ENCODE data around the gene GRK2. TPM values are rescaled to one million over a fixed set of nuclear protein-coding genes. Genes with fewer than 3 reads are reported as not detected.
A peak's percentile ranks its signal among the peaks of the same experiment; 100 is the strongest.
"Not testable (repeated sequence)": the region's sequence is repeated elsewhere in the genome, so short reads cannot be mapped to it uniquely, and the experiment has no call there.

GRK2 gene
- total RNA-seq, 1 donor from 2014 or later = 101 TPM

DNA sequence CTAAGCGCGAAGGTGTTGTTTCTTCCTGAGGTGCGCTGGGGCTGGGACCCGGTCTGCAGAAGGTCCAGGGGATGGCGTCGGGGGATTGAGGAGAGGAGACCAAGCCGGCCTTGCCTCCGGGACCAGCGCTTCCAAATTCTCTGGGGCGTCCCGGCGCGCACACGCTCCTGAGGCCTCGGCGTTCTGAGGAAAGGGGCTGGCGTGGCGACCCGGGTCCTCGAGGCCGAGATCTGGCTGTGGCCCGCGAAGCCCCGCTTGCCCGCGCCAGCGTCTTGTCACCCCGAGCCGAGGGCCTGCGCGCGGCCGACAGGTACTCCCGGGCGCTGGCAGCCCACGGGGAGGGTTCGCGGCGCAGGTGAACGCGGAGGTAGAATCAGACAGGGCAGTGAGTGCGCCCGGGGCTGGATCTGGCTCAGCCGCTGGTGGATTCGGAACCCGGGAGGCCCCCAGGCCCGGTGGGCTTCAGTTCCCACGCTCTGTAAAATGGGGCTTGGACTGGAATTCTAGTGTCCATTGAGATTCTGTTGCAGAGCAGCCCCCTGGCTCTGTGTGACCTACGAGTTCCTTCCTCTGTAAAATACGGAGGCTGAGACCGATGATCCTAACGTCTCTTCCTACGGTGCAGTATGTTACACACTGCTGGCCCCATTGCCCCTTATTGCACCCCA is 51.7 kb downstream of the GRK2 start:
- H3K27me3 ChIP-seq (ENCODE audit: low read depth) = no peaks in the 10 kb centered on the region
- peak overlapping the region; percentile 95 for H3K4me3 ChIP-seq
- H3K9me3 ChIP-seq = no peaks in the 10 kb centered on the region
- peak overlapping the region; percentile 96 for H3K27ac ChIP-seq
- intact Hi-C loops (cut with DNase I) = loop anchor here (10.0 kb wide), 1 partner anchor 53 kb away; the partner anchor contains the start of gene GRK2
- peak; percentile 51 to 69 for ATAC-seq
- peaks cover 23% of the 10 kb centered on the region for H3K4me1 ChIP-seq
- TF ChIP-seq, protein P1, sequence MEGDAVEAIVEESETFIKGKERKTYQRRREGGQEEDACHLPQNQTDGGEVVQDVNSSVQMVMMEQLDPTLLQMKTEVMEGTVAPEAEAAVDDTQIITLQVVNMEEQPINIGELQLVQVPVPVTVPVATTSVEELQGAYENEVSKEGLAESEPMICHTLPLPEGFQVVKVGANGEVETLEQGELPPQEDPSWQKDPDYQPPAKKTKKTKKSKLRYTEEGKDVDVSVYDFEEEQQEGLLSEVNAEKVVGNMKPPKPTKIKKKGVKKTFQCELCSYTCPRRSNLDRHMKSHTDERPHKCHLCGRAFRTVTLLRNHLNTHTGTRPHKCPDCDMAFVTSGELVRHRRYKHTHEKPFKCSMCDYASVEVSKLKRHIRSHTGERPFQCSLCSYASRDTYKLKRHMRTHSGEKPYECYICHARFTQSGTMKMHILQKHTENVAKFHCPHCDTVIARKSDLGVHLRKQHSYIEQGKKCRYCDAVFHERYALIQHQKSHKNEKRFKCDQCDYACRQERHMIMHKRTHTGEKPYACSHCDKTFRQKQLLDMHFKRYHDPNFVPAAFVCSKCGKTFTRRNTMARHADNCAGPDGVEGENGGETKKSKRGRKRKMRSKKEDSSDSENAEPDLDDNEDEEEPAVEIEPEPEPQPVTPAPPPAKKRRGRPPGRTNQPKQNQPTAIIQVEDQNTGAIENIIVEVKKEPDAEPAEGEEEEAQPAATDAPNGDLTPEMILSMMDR (IDR thresholded peaks at IDR 0.05) = no peak
- no peaks in the 10 kb centered on the region for H3K36me3 ChIP-seq
- DNase-seq = peak; percentile 71

DNA sequence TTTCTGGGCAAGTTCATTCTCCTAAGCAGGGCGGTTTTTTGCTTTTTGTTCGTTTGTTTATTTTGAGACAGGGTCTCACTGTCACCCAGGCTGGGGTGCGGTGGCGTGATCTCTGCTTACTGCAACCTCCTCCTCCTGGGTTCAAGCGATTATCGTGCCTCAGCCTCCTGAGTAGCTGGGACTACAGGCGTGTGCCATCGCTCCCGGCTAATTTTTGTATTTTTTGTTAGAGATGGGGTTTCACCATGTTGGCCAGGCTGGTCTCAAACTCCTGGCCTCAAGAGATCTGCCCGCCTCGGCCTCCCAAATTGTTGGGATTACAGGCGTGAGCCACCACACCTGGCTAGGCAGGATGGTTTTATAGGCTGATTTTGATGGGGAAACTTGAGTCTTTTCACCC is 52.6 kb downstream of the GRK2 start:
- H3K27ac ChIP-seq; H3K36me3 ChIP-seq; H3K27me3 ChIP-seq (ENCODE audit: low read depth); DNase-seq; ATAC-seq; H3K9me3 ChIP-seq: not testable (repeated sequence)
- H3K4me1 ChIP-seq = peaks cover 17% of the 10 kb centered on the region
- intact Hi-C loops (cut with DNase I) = loop anchor here (10.0 kb wide), 1 partner anchor 54 kb away; the partner anchor contains the start of gene GRK2
- peak overlapping the region; percentile 95 for H3K4me3 ChIP-seq

DNA sequence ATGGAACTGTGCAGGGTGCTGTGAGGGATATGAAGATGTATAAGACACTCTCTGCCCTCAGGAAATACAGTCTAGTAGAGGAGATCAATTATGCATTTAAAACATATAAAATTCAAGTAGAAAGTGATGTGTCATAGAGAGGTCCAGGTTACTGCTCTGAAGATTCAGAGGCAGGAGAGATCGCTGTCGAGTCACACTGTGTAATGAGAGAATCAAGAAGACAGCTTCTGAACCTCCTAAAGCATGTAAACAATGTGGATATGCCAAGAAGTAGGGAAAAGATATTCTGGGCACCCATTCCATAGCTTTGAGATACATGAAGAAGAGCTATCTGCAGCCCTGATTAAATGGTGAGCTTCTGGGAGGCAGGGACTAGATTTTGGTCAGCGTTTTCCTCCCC is 53.7 kb downstream of the GRK2 start:
- Histone ChIP-seq H3K27me3 (ENCODE audit: low read depth) (no peaks in the 10 kb centered on the region), H3K4me1 (peaks cover 17% of the 10 kb centered on the region), H3K36me3 (no peaks in the 10 kb centered on the region), H3K9me3 (no peaks in the 10 kb centered on the region), H3K4me3 (no peak overlapping the region), H3K27ac (no peak overlapping the region)
- ATAC-seq (no peak), DNase-seq (no peak)
- TF ChIP-seq, protein P1 (IDR thresholded peaks at IDR 0.05) = no peak
- intact Hi-C loops (cut with DNase I) = no loop called here

DNA sequence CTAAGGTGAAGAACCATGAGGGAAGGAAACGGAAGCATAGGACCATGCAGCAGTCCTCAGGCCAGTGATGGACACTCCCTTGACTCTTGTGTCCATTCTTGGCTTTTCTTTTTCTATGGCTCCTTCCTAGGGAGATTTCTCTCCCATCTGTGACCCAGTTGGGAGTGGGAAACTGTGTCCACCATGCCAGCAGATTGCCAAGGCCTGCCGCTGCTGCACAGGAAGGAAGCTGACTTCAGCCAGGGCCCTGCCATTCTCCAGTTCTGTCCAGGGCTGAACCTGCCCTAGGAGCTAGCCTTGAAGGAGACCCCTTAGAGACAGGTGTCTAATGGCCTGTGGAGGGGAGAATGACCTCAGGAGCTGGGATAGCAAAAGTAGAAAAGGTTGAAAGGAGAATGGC is 54.4 kb downstream of the GRK2 start:
- intact Hi-C loops (cut with DNase I) = no loop called here
- no peak overlapping the region for H3K27ac ChIP-seq
- no peak for ATAC-seq
- no peak overlapping the region for H3K4me3 ChIP-seq
- no peak for DNase-seq
- H3K27me3 ChIP-seq (ENCODE audit: low read depth) = no peaks in the 10 kb centered on the region
- TF ChIP-seq, protein P1 (IDR thresholded peaks at IDR 0.05) = no peak
- H3K4me1 ChIP-seq = peaks cover 17% of the 10 kb centered on the region
- no peaks in the 10 kb centered on the region for H3K36me3 ChIP-seq
- H3K9me3 ChIP-seq = no peaks in the 10 kb centered on the region

DNA sequence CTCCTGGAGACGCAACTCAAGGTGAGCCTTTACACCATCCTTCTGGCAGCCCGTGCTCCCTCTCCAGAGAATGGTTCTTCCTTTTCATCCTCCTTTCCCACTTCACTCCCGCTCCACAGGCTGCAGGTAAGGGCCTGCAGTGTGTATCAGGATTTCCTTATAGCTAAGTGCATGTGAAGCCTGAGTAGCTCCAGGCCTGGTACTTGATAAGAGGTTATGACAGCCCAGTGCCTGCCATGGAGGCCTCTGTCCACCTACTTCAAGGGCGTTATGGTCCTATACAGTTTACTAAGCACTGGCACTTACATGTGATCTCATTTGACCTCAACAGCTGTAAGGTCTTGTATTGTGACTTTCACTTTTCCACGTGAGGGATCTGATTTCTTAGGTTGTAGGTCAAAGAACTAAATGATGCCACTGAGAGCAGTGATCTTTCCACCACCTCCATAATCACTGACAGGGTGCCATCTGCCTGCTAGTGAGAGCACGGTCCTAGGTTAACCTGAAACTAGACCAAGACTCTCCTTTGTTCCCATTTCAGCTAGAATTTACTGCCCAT is 55.1 kb downstream of the GRK2 start:
- no peak for ATAC-seq
- no peak for DNase-seq

DNA sequence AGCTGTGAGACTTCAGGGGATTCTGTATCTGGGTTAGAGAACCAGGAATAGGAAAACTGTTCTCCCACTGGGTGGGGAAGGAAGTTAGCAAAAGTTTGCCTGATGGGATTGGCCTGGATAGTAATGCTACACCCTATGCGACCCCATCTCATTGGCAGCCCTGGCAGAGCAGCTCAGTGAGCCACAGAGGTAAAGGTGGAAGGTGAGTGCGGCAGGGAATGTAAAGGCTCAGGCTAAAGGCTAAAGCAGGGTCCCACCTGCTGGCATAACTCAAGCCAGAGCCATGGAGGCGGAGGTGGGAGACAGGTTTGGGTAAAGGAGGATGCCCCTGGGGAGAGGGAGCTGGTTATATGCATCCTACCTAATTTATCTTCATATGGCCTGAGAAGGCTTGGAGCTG is 55.8 kb downstream of the GRK2 start:
- H3K4me3 ChIP-seq = no peak overlapping the region
- ATAC-seq (no peak), DNase-seq (no peak)
- TF ChIP-seq, protein P1 (IDR thresholded peaks at IDR 0.05) = no peak
- intact Hi-C loops (cut with DNase I) = no loop called here
- no peak overlapping the region for H3K27ac ChIP-seq
- H3K36me3 ChIP-seq = no peaks in the 10 kb centered on the region
- peaks cover 12% of the 10 kb centered on the region for H3K4me1 ChIP-seq
- no peaks in the 10 kb centered on the region for H3K27me3 ChIP-seq (ENCODE audit: low read depth)
- no peaks in the 10 kb centered on the region for H3K9me3 ChIP-seq

More for the DNA sequence above, 55.1 kb downstream of the GRK2 start:
- H3K36me3 ChIP-seq = no peaks in the 10 kb centered on the region
- H3K4me3 ChIP-seq = no peak overlapping the region
- intact Hi-C loops (cut with DNase I) = no loop called here
- no peaks in the 10 kb centered on the region for H3K27me3 ChIP-seq (ENCODE audit: low read depth)
- H3K4me1 ChIP-seq = peaks cover 15% of the 10 kb centered on the region
- no peaks in the 10 kb centered on the region for H3K9me3 ChIP-seq
- TF ChIP-seq, protein P1 (IDR thresholded peaks at IDR 0.05) = no peak
- H3K27ac ChIP-seq = no peak overlapping the region
